ENCODE data around the gene NFATC2. TPM values are rescaled to one million over a fixed set of nuclear protein-coding genes. Genes with fewer than 3 reads are reported as not detected.

NFATC2 gene
- total RNA-seq, 1 experiment from 2014 or later, result 0.61 TPM

DNA sequence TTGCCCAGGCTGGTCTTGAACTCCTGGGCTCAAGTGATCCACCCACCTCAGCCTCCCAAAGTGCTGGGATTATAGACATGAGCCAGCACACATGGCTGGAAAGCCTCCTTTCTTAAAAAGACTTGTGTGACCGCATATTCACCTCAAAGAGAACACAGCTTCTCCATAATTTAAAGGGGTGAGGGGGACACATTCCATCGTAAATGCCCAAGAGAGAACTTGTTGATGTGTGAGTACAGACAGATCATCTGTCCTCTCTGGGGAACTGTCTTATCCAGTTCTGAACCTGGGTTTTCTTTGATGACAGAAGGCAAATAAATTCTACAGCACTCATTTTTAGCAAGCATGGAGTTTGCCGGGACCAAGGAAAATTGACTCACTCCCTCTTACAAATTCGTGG, 47.2 kb downstream of the NFATC2 start:
- no peak overlapping the region for H4K8ac ChIP-seq (replicated peaks; ENCODE audit: insufficient read length, low read depth, low read length)
- no peak overlapping the region for H2BK12ac ChIP-seq (ENCODE audit: insufficient read length, low read depth, low read length)
- H3K9me3 ChIP-seq (ENCODE audit: control insufficient read depth, low read depth, low read length), result no peaks in the 10 kb centered on the region
- H3K9ac ChIP-seq (ENCODE audit: extremely low read depth, insufficient read length, low read length), result no peak overlapping the region
- no peak overlapping the region for H2BK15ac ChIP-seq (ENCODE audit: low read depth, low read length)
- H2BK20ac ChIP-seq (ENCODE audit: low read depth, low read length, poor library complexity, severe bottlenecking), result no peak overlapping the region
- no peak overlapping the region for H3K14ac ChIP-seq (ENCODE audit: insufficient read depth, low read length)
- H3K23ac ChIP-seq (ENCODE audit: insufficient read length, low read depth, low read length), result no peak overlapping the region
- no peak overlapping the region for H2AK5ac ChIP-seq (ENCODE audit: insufficient read length, low read length)
- no peak overlapping the region for H4K91ac ChIP-seq (ENCODE audit: insufficient read length, low read depth, low read length)
- no peaks in the 10 kb centered on the region for H3K27me3 ChIP-seq (ENCODE audit: insufficient read depth, low read length)
- no peak overlapping the region for H4K5ac ChIP-seq (ENCODE audit: insufficient read length, low read depth, low read length)
- WGBS (ENCODE audit: extremely low coverage, insufficient read length, low lambda C conversion rate), result no CpG with 5 or more reads among the region's 4 CpGs
- no peaks in the 10 kb centered on the region for H3K4me1 ChIP-seq (ENCODE audit: insufficient read depth, low read length)
- no peak overlapping the region for H2BK5ac ChIP-seq (ENCODE audit: insufficient read length, low read length)
- Mint-ChIP-seq H3K27ac (no peak overlapping the region), H3K27me3 (ENCODE audit: low read depth) (peaks cover 2% of the 10 kb centered on the region; the same call in 1 of the 2 replicates), H3K4me1 (peaks cover 7 to 21% of the 10 kb centered on the region in 2 experiments), H3K9me3 (no peaks in the 10 kb centered on the region), H3K4me3 (no peak overlapping the region), H3K36me3 (ENCODE audit: insufficient read depth in 1 of 3, low read depth in 3 of 3) (no peaks in the 10 kb centered on the region)
- H2BK120ac ChIP-seq (ENCODE audit: low read depth, low read length, poor library complexity, severe bottlenecking), result no peak overlapping the region
- H3K4ac ChIP-seq (ENCODE audit: low read depth, low read length), result no peak overlapping the region
- no peak overlapping the region for H3K18ac ChIP-seq (ENCODE audit: insufficient read length, low read depth, low read length)
- H3K79me1 ChIP-seq (ENCODE audit: insufficient read depth, low read depth, low read length, poor library complexity, severe bottlenecking), result no peaks in the 10 kb centered on the region
- TF ChIP-seq, protein P1, sequence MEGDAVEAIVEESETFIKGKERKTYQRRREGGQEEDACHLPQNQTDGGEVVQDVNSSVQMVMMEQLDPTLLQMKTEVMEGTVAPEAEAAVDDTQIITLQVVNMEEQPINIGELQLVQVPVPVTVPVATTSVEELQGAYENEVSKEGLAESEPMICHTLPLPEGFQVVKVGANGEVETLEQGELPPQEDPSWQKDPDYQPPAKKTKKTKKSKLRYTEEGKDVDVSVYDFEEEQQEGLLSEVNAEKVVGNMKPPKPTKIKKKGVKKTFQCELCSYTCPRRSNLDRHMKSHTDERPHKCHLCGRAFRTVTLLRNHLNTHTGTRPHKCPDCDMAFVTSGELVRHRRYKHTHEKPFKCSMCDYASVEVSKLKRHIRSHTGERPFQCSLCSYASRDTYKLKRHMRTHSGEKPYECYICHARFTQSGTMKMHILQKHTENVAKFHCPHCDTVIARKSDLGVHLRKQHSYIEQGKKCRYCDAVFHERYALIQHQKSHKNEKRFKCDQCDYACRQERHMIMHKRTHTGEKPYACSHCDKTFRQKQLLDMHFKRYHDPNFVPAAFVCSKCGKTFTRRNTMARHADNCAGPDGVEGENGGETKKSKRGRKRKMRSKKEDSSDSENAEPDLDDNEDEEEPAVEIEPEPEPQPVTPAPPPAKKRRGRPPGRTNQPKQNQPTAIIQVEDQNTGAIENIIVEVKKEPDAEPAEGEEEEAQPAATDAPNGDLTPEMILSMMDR (conservative IDR thresholded peaks at IDR 0.05), result no peak
- H3K27ac ChIP-seq (ENCODE audit: insufficient read length, low read depth, low read length), result no peak overlapping the region
- no peaks in the 10 kb centered on the region for H3K23me2 ChIP-seq (ENCODE audit: insufficient read length, low read depth, low read length, poor library complexity, severe bottlenecking)
- no peaks in the 10 kb centered on the region for H4K20me1 ChIP-seq (ENCODE audit: control insufficient read depth, insufficient read depth, insufficient read length)
- no peak overlapping the region for H3T11ph ChIP-seq (ENCODE audit: low read length)
- H3K4me2 ChIP-seq (ENCODE audit: insufficient read depth, insufficient read length, low read length), result no peak overlapping the region
- H3K79me2 ChIP-seq (ENCODE audit: insufficient read depth, low read length), result no peaks in the 10 kb centered on the region
- no peak overlapping the region for H3K56ac ChIP-seq (ENCODE audit: insufficient read length, low read depth, low read length)
- no peak overlapping the region for H2AFZ ChIP-seq (ENCODE audit: low read length)
- DNase-seq, result no peak
